Peyer's patch (tissue), 4 donors: Measurements from ENCODE around the gene MAML2. TPM values are rescaled to one million over a fixed set of nuclear protein-coding genes. Genes with fewer than 3 reads are reported as not detected.

Experiments used
- DNase-seq, 3 donors: peaks; one replicate each; pipeline ENCODE4 v3.0.0-alpha.2; 2017 to 2019
- H3K27ac ChIP-seq, 4 donors: fragments of 200-600 bp; sonication (generic); one replicate each; pipeline ENCODE4 v1.5.1; 2016 to 2019
- H3K27me3 ChIP-seq, 2 donors: fragments of 200-600 bp; sonication (generic); one replicate each; pipeline ENCODE4 v1.5.1; 2019
- H3K36me3 ChIP-seq, 3 donors: fragments of 200-600 bp; sonication (generic); one replicate each; pipeline ENCODE4 v1.5.1; 2016 to 2019
- H3K4me1 ChIP-seq, 4 donors: fragments of 200-600 bp; sonication (generic); one replicate each; pipeline ENCODE4 v1.5.1; 2016 to 2019
- H3K4me3 ChIP-seq, 4 donors: fragments of 200-600 bp; sonication (generic); 1 replicate in 3 of 4; 2 replicates in 1 of 4; pipeline ENCODE4 v1.5.1; 2016 to 2019; ENCODE audit warnings: mild to moderate bottlenecking in 1 of 4
- H3K9me3 ChIP-seq, 4 donors: fragments of 200-600 bp; sonication (generic); one replicate each; pipeline ENCODE4 v1.5.1; 2016 to 2019; ENCODE audit warnings: mild to moderate bottlenecking in 1 of 4
- CTCF ChIP-seq, 6 experiments: fragments of 450-650 bp in 4 of 6; fragments of 200-600 bp in 2 of 6; sonication (generic) in 1 of 6; IDR thresholded peaks; one replicate each; pipeline ENCODE4 v1.5.1; 2017 to 2019; ENCODE audit warnings: antibody characterized with exemption in 6 of 6, mild to moderate bottlenecking in 3 of 6, moderate library complexity in 1 of 6
- POLR2A ChIP-seq, 2 donors: fragments of 450-650 bp; IDR thresholded peaks; one replicate each; pipeline ENCODE4 v1.5.1; 2017; ENCODE audit warnings: antibody characterized with exemption in 2 of 2, mild to moderate bottlenecking in 2 of 2, moderate library complexity in 2 of 2
- total RNA-seq, 4 donors: library from RNA; depleted of rRNA; stranded (reverse); fragments of >200 nt; gene quantifications; one replicate each; pipeline ENCODE4 v1.1.0, GENCODE V29; 2016

The MAML2 gene
- total RNA-seq, 4 donors from 2014 or later = 8.4 to 60.2 (median 22.7) TPM

DNA sequence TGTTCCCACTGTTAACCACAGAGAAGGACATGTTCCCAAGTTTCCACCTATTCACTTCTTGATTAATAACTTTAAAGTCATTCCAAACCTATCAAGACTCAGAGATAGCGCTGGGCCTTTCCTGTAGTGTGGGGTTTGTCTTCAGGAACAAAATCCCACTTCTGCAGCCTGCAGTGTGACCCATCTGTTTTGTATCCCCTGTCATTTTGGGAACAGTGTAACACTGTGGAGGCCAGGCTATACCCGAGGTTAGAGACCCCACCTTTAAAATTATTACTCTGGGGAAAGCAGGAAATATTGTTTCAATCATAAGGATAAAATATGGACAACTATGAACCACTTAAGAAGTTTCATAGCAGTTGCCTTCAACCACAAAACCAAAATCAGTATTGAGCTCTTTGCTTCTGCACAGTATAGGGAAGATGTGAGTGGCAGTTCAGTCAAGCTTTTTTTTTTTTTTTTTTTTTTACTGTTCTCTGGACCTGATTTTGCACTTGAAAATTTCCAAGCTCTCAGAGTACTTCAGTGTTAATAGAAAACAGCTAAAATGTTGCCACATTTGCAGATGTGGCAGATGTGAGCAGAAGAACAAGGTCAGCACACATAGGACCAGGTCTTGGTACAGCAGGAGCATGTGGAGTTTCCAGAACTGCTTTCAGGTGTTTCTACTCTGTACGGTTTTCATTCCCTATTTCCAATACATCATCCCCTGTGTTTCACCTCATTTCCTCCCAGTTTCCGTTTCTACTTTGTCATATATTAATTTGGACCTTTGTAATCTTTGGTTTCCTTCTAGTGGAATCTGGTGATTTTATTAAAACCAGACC, 121.5 kb downstream of the MAML2 start:
- no peaks in the 10 kb centered on the region for H3K36me3 ChIP-seq
- no peak for TF ChIP-seq POLR2A (IDR thresholded peaks at IDR 0.05)
- H3K9me3 ChIP-seq = no peaks in the 10 kb centered on the region
- no peak overlapping the region for H3K4me3 ChIP-seq
- DNase-seq = no peak
- peak overlapping the region in 2 of 4 donors; percentile 15 to 59 for H3K27ac ChIP-seq
- peaks cover 0 to 31% (median 9%) of the 10 kb centered on the region in 4 donors for H3K4me1 ChIP-seq
- no peaks in the 10 kb centered on the region for H3K27me3 ChIP-seq

DNA sequence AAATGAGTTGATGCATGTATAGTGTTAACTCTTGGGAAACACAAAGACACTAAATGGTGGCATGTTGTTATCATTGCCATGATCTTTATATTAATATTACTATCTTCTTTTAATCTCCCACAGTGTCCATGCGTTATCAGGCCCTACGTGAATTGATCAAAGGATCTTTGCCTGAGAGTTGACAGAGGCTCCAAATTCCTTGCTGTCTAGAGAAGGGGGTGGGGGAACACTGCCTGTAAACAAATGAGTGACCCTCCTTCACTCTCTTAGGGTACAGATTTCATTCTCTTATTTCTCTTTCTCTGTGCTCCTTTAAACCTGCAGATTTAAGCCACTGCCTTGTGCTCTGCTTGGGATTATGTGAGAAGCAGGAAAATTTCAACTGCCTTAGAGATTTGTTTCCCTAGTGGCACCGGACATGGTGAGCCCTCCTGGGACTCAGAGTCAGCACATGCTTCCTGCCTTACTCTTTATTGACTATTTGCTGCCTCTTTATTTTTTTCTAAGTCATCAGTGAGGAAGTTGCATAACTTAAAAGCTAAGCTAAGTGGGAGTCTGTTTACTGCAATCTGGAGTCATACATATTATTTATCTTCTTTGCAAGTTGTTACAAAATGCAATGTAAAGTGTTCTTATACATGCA, 122.9 kb downstream of the MAML2 start:
- TF ChIP-seq POLR2A (IDR thresholded peaks at IDR 0.05) = no peak
- no peak for TF ChIP-seq CTCF (IDR thresholded peaks at IDR 0.05)
- peak overlapping the region in 3 of 4 donors; percentile 15 to 59 (median 50) for H3K27ac ChIP-seq

DNA sequence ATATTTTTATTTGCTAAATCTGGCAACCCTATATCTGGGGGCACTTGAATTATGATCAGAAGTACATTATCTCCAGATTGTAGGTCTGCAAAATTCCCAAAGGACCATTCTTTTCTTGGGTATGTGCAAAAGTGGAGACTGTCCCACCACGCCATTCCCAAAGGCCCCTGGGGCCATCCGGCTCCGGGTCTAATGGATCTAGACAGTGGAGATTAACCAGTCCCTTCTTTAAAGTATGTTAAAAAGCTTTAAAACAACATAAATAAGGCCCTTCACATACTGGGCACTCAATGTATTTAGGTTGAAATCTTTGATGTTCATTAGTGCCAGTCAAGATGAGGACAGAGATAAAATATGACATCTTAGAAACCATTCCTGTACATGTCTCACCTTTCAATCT, 124.1 kb downstream of the MAML2 start:
- peaks cover 0 to 48% (median 16%) of the 10 kb centered on the region in 4 donors for H3K4me1 ChIP-seq
- DNase-seq = no peak
- H3K4me3 ChIP-seq = no peak overlapping the region
- TF ChIP-seq POLR2A (IDR thresholded peaks at IDR 0.05) = no peak
- no peak for TF ChIP-seq CTCF (IDR thresholded peaks at IDR 0.05)
- no peaks in the 10 kb centered on the region for H3K9me3 ChIP-seq
- no peaks in the 10 kb centered on the region for H3K36me3 ChIP-seq
- no peak overlapping the region for H3K27ac ChIP-seq
- H3K27me3 ChIP-seq = no peaks in the 10 kb centered on the region

More for the DNA sequence above, 122.9 kb downstream of the MAML2 start:
- Histone ChIP-seq H3K27me3 (no peaks in the 10 kb centered on the region), H3K9me3 (no peaks in the 10 kb centered on the region), H3K4me3 (no peak overlapping the region), H3K36me3 (no peaks in the 10 kb centered on the region), H3K4me1 (peaks cover 0 to 37% (median 11%) of the 10 kb centered on the region in 4 donors)
- peak in 2 of 3 donors; percentile 62 for DNase-seq

DNA sequence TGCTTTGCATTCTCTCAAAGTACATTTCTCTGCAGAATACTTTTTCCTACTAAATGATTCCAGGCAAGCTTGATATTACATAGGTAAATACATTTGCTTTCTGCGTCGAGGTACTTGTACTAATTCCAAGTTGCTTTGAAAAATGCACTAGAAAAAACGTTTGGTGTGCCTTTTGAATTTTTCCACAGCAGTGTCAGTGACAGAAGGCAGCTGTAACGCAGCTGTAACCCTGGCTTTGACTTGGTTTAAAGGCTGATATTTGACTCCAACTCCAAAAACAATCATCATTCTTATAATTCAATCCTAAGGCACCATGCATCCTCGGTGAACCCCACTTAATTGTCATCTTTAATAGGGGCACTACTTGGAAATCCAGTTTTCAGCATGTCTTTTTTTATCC, 125.0 kb downstream of the MAML2 start:
- TF ChIP-seq POLR2A (IDR thresholded peaks at IDR 0.05) (no peak), CTCF (IDR thresholded peaks at IDR 0.05) (no peak)
- Histone ChIP-seq H3K4me3 (no peak overlapping the region), H3K36me3 (no peaks in the 10 kb centered on the region), H3K4me1 (peaks cover 0 to 50% (median 19%) of the 10 kb centered on the region in 4 donors), H3K9me3 (no peaks in the 10 kb centered on the region), H3K27ac (no peak overlapping the region), H3K27me3 (no peaks in the 10 kb centered on the region)
- DNase-seq = no peak

DNA sequence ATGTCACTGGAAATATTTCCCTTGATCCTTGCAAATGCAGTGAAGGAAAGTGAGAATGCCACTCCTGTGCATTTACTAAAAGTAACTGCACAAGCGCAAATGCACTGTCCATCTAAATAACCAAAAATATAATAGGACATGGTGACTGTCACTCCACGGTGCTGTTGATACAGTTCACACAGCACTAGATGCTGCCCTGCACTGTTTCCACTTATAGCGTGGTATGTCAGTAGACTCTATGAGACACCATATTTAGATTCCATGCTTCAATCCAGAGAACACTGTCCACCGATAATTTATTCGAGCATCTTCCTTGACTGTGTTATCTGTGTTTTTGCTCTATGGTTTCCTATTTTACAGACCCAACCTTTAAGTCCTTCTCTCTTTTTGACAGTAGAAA, 125.8 kb downstream of the MAML2 start:
- Histone ChIP-seq H3K27ac (peak overlapping the region in 3 of 4 donors; percentile 70 to 81 (median 78)), H3K9me3 (no peaks in the 10 kb centered on the region), H3K27me3 (no peaks in the 10 kb centered on the region), H3K4me3 (no peak overlapping the region), H3K36me3 (no peaks in the 10 kb centered on the region), H3K4me1 (peaks cover 0 to 58% (median 23%) of the 10 kb centered on the region in 4 donors)
- TF ChIP-seq CTCF (IDR thresholded peaks at IDR 0.05) (no peak), POLR2A (IDR thresholded peaks at IDR 0.05) (no peak)
- no peak for DNase-seq

DNA sequence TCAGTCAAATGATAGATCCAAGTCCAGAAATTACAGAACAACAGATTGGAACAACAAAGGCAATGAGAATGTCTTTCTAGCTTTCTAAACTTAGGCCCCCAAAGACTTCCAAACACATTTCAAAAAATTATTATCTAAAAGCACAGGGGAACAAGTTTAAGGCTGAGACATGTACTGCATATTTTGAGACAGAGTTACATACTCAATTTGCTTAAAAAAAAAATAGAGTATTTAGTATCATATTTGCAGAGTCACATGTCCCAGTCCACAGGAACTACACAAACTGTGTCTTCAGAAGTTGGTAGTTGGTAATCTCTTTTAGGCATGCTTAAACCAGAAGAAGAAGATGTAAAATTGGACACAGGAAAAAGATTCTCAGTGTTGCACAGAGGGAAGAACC, 127.2 kb downstream of the MAML2 start:
- H3K27me3 ChIP-seq = no peaks in the 10 kb centered on the region
- no peaks in the 10 kb centered on the region for H3K36me3 ChIP-seq
- TF ChIP-seq CTCF (IDR thresholded peaks at IDR 0.05) = no peak
- no peak for TF ChIP-seq POLR2A (IDR thresholded peaks at IDR 0.05)
- no peak for DNase-seq
- H3K27ac ChIP-seq = peak overlapping the region; percentile 70 to 83 (median 80)
- no peaks in the 10 kb centered on the region for H3K9me3 ChIP-seq
- peaks cover 0 to 53% (median 21%) of the 10 kb centered on the region in 4 donors for H3K4me1 ChIP-seq
- no peak overlapping the region for H3K4me3 ChIP-seq
